Esophagus squamous epithelium (tissue), 4 donors: Measurements from ENCODE around the gene PPP1R14C. TPM values are rescaled to one million over a fixed set of nuclear protein-coding genes. Genes with fewer than 3 reads are reported as not detected.

Experiments used
- small RNA-seq, 4 donors: library from RNA; depleted of rRNA; stranded (forward); fragments of <200 nt; gene quantifications; one replicate each; pipeline ENCODE3, GENCODE V24; 2016
- total RNA-seq, 4 donors: library from RNA; depleted of rRNA; stranded (reverse); fragments of >200 nt; gene quantifications; one replicate each; pipeline ENCODE4 v1.1.0, GENCODE V29; 2016

PPP1R14C gene
- total RNA-seq, 4 donors from 2014 or later = 9.3 to 27.8 (median 21.3) TPM

Small RNAs within 50 kb of the gene (small RNA-seq; reads per million reads assigned to genes)
- 0 to 0.27 (median 0) reads per million in 4 donors for gene RF01210

Other genes starting within 250 kb of the PPP1R14C start
- 10 to 100 TPM; 50.1 to 90.1 (median 67.9) TPM for gene RAET1E, start 244.9 kb upstream of the PPP1R14C start, total RNA-seq
- 10 to 100 TPM in 3 of 4 donors, 1 to 10 TPM in 1; 9.0 to 26.8 (median 13.5) TPM for gene RAET1G, start 219.9 kb upstream of the PPP1R14C start, total RNA-seq
- 10 to 100 TPM in 1 of 4 donors, 1 to 10 TPM in 3; 2.9 to 11.1 (median 4.6) TPM for gene ULBP2, start 201.0 kb upstream of the PPP1R14C start, total RNA-seq
- under 1 TPM in 2 of 4 donors, not detected in 2; 0.26 to 0.27 TPM for gene ULBP1, start 179.1 kb upstream of the PPP1R14C start, total RNA-seq
- 10 to 100 TPM; 14.5 to 99.5 (median 62.5) TPM for gene RAET1L, start 117.5 kb upstream of the PPP1R14C start, total RNA-seq
- gene ULBP3, start 73.9 kb upstream of the PPP1R14C start, total RNA-seq = 1 to 10 TPM; 2.1 to 5.0 (median 3.3) TPM
- gene IYD, start 226.0 kb downstream of the PPP1R14C start, total RNA-seq = not detected